ENCODE results near the gene ASAP2.

The ASAP2 gene

DNA sequence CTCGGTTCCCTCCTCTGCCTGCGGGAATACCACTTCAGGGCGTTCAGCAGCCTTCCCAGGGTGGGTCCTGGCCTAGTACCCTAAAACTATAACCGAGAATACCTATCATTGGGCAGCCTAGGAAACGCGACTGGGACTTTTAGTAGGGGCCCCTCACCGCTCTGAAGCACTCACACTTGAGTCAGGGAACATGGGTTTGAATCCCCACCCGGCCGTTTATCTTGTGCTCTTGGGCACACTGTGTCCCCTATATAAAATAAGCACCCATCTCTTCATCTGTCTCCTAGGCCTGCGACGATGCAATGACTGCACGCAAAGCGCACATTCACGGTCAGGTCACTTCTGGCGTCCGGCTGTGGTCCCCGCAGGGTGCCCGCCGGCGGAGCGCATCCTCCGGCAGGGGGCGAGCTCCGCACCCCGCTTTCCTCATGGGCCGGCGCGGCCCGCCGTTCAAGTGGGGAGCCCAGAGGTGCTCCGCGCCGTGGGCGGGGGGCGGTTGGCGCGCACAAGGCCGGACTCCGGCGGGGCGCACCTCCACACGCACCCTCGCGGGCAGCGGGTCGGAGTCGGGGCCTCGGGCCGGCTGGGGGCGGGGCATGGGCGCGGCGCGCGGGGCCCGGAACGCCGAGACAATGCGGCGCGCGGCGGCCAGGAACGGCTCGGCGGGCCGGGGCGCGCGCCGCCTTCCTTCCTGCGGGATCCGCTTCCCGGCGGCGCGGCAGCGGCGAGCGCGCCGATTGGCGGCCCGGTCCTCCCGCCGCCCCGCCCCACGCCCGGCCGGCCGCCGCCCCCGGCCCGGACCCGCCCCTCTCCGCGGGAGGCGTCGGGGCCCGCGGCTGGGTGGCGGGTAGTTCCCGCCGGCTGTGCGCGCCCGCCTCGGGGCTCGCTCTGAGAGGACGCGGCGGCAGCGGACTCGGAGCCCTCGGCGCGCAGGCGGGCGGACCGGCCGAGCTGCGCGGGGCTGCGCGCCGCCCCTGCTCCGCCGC, at the start of gene ASAP2:
TSS of gene ASAP2 (plus strand) at position 850 of the 986 bp plus-strand sequence. CDS start 293 bp downstream, outside the sequence.
- DNase-seq (ENCODE audit: low spot score): peak; percentile 79

- DNase-seq (ENCODE audit: low spot score): no peak
Measured at GRCh38 chr2:9158786-9159779, 47.5 kb upstream of the ASAP2 start.

- no peak for DNase-seq (ENCODE audit: low spot score)
Measured at GRCh38 chr2:9160732-9161131, 45.9 kb upstream of the ASAP2 start.

- no peak for DNase-seq (ENCODE audit: low spot score)
Measured at GRCh38 chr2:9162841-9163240, 43.8 kb upstream of the ASAP2 start.

GRCh38 chr2:9163306-9164111, 43.1 kb upstream of the ASAP2 start:
- no peak for DNase-seq (ENCODE audit: low spot score)

- DNase-seq (ENCODE audit: low spot score): no peak
Measured at GRCh38 chr2:9164112-9164608, 42.5 kb upstream of the ASAP2 start.

DNA sequence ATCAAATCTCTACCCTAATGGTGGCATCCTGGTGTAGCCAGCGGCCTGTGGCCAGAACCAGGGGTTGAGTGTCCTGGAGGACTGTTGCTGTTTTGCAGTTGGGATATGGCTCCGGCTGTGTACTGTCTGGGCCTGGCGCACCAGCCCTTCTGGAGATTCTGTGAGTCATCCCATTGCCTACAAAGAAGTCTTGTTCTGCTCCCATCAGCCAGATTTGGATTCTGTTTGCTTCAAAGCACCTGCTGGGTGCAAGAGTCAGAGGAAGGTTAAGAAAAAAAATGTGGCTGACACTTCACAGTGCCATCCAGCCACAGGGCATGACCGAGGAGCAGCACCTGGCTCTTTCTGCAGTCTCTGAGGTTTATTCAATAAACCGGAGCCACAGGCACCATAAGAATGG, 41.0 kb upstream of the ASAP2 start:
- DNase-seq (ENCODE audit: low spot score): peak; percentile 61

DNA sequence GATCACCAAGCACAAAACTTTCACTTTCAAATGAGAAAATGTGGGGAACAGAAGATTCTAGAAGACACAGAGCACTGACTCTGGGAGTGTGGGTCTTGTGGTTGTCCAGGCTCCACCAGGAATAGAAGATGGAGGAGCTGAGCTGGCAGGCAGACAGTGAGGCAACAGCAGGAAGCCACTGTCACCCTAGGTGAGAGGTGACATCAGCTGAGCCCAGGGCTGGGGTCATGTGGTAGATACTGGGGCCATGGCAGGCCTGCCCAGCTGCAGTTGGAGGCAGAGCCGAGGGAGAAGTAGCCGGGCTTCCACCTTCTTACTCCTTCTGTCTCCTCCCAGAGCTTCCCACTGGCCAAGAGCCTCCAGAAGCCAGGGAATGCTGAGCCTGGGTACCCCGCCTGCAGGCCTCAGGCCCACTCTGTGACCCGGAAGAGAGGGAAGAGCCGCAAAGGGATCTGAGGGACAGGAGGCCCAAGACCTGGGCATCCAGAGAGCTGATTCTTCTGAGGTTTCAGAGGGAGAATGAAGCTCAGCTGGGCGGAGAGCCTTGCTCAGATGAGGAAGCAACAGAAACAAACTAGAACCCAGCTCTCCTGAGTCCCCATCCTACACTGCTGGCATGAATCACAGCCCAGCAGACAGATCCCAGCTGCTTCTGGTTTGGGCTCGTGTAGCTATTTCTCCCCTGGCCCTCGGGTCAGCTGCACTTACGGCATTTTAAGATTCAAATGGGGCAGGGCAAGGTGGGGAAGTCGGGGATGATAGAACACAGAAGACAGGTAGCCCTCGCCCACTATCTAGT, 39.8 kb upstream of the ASAP2 start:
- no peak for DNase-seq (ENCODE audit: low spot score)

GRCh38 chr2:9167718-9168657, 38.6 kb upstream of the ASAP2 start:
- DNase-seq (ENCODE audit: low spot score): no peak

DNA sequence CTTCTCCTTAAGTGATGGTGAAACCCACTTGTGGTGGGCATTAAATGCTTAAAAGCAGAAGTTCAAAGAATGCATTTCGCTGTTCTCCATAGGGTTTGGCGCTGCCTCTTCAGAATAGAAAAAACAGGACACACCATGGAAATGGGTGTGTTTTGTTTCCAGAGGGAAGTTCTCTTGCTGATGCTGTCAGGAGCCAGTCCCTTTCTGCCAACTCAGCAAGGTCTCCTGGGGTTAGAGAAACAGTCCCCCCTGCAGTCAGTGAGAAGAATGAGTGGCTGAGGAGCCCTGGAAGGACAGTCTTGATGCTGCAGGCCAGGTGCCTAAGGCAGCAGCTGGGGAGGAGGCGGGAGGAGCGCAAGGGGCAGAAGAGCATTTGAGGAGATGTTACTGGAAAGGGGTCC, 37.8 kb upstream of the ASAP2 start:
- no peak for DNase-seq (ENCODE audit: low spot score)

DNA sequence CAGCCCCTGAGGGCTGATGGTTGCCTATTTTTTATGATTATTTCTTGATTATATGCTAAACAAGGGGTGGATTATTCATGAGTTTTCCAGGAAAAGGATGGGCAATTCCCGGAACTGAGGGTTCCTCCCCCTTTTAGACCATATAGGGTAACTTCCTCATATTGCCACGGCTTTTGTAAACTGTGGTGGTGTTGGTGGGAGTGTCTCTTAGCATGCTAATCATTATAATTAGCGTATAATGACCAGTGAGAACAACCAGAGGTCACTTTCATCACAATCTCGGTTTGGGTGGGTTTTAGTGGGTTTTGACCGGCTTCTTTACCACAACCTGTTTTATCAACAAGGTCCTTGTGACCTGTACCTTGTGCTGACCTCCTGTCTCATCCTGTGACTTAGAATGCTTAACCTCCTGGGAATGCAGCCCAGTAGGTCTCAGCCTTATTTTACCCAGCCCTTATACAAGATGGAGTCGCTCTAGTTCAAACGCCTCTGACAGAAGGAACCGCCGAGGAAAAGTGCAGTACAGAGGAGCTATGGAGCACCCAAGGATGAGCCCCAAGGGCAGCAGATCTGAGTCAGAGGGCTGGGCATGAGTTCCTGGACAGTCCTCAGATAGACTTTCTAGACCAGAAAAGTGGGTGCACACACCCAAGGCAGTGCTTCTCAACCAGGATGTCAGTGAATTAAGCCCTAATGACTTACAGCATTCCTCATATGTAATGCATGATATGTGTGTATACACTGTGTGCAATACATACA, 37.1 kb upstream of the ASAP2 start:
- no peak for DNase-seq (ENCODE audit: low spot score)

- no peak for DNase-seq (ENCODE audit: low spot score)
Measured at GRCh38 chr2:9170458-9171130, 36.0 kb upstream of the ASAP2 start.

GRCh38 chr2:9174771-9175437, 31.7 kb upstream of the ASAP2 start:
- peak; percentile 74 for DNase-seq (ENCODE audit: low spot score)

DNA sequence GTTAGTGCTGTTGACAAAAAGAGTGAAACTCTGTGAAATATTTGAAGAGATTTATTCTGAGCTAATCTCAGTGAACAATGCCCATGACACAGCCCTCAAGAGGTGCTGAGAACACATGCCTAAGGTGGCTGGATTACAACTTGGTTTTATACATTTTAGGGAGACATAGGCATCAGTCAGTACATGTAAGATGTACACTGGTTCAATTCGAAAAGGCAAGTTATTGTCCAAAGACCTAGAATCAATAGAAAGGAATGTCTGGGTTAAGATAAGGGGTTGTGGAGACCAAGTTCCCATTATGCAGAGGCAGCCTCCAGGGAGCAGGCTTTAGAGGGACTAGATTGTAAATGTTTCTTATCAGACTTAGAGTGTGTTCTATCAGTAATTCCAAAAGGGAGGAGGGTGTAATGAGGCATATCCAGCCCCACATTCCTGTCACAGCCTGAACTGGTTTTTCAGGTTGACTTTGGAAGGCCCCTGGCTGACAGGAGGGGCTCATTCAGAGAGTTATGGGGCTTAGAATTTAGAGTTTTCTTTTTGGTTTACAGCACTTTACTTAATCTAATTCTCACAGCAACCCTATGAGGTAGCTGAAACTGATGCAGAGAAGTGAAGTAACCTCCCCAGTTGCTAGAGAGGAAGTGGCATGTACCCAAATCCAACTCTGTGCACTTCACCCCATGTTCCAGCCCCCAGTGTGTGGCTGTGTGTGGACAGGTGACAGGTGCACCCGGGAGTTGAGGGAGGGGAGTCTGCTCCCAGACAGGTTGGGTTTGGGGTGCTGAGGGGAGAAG, 28.3 kb upstream of the ASAP2 start:
- DNase-seq (ENCODE audit: low spot score): no peak

- peak; percentile 91 for DNase-seq (ENCODE audit: low spot score)
Measured at GRCh38 chr2:9178904-9179571, 27.6 kb upstream of the ASAP2 start.

GRCh38 chr2:9179572-9180201, 26.9 kb upstream of the ASAP2 start:
- DNase-seq (ENCODE audit: low spot score): peak; percentile 90

All from SW480 (cell line).